Endothelial cell of umbilical vein (primary cell): Measurements from ENCODE around the gene PACS1. TPM values are rescaled to one million over a fixed set of nuclear protein-coding genes. Genes with fewer than 3 reads are reported as not detected.

Experiments
- BruUV-seq: library from RNA; stranded (reverse); fragments of 400-500 nt; replicated peaks from 2 replicates; lab custom pipeline; 2021; lab: Mats Ljungman, UMichigan
- CTCF ChIA-PET: fragments of 300-600, 350-600 bp; sonication (Branson Sonifier 250); formaldehyde crosslinking; loops from one replicate; lab custom pipeline; 2021; ENCODE audit warnings: antibody characterized with exemption, inconsistent platforms; lab: Charles Lee
- POLR2A ChIA-PET: fragments of 300-600, 350-600 bp; sonication (Branson Sonifier 250); formaldehyde crosslinking; loops from one replicate; lab custom pipeline; 2021; ENCODE audit warnings: antibody characterized with exemption, inconsistent platforms; lab: Charles Lee
- DNase-seq: peaks from one replicate; pipeline ENCODE4 v3.0.0-alpha.2; 2011; ENCODE audit warnings: low read depth, low spot score
- FAIRE-seq: peaks from 2 replicates; lab custom pipeline; 2011; peaks lifted over from hg19 to GRCh38; lab: Jason Lieb, UNC
- H2AFZ ChIP-seq: 2 replicates; pipeline ENCODE4 v1.6.0; 2012; ENCODE audit warnings: low read depth, low read length, control low read depth, inconsistent platforms
- H3K27ac ChIP-seq: 2 replicates; pipeline ENCODE4 v1.5.1; 2011; ENCODE audit warnings: low read depth, mild to moderate bottlenecking, control low read depth, low read length, moderate library complexity; ENCODE audit not compliant: insufficient read depth
- H3K27me3 ChIP-seq, 2 experiments: 2 replicates each; pipeline versions ENCODE4 v1.6.0 to v1.6.1; 2011; ENCODE audit warnings: low read length in 2 of 2, mixed read lengths in 1 of 2; ENCODE audit not compliant: control insufficient read depth in 2 of 2, insufficient read depth in 2 of 2
- H3K36me3 ChIP-seq, 2 experiments: 2 replicates in 1 of 2; 3 replicates in 1 of 2; pipeline ENCODE4 v1.5.1; 2011; ENCODE audit warnings: low read length in 2 of 2, mild to moderate bottlenecking in 1 of 2, moderate library complexity in 1 of 2; ENCODE audit not compliant: control insufficient read depth in 2 of 2, insufficient read depth in 2 of 2; ENCODE audit errors: extremely low read depth in 1 of 2
- H3K4me1 ChIP-seq: 3 replicates; pipeline ENCODE4 v1.5.1; 2011; ENCODE audit warnings: mild to moderate bottlenecking, low read length; ENCODE audit not compliant: control insufficient read depth, insufficient read depth; ENCODE audit errors: extremely low read depth
- H3K4me2 ChIP-seq: 2 replicates; pipeline ENCODE4 v1.6.1; 2011; ENCODE audit warnings: low read length, control low read depth, mixed read lengths; ENCODE audit not compliant: insufficient read depth
- H3K4me3 ChIP-seq, 3 experiments: fragments of 200-600 bp in 1 of 3; sonication (generic), shearing (Covaris generic) in 1 of 3; replicated peaks in 1 of 3; 2 replicates each; pipeline ENCODE4 v1.5.1; 2011 to 2016; ENCODE audit warnings: control low read depth in 3 of 3, low read length in 3 of 3, mild to moderate bottlenecking in 2 of 3, inconsistent platforms in 1 of 3, low read depth in 1 of 3, moderate library complexity in 1 of 3; ENCODE audit not compliant: insufficient read depth in 1 of 3
- H3K79me2 ChIP-seq: 2 replicates; pipeline ENCODE4 v1.6.0; 2012; ENCODE audit warnings: low read length, inconsistent platforms; ENCODE audit not compliant: control insufficient read depth, insufficient read depth
- H3K9ac ChIP-seq: replicated peaks from 2 replicates; pipeline ENCODE3; 2011; ENCODE audit warnings: low read length, control low read depth; ENCODE audit not compliant: insufficient read depth; ENCODE audit errors: extremely low read depth
- H3K9me1 ChIP-seq: replicated peaks from 3 replicates; pipeline ENCODE4 v1.6.0; 2011; ENCODE audit warnings: mild to moderate bottlenecking, low read length; ENCODE audit not compliant: control insufficient read depth, insufficient read depth; ENCODE audit errors: extremely low read depth
- H3K9me3 ChIP-seq: replicated peaks from 2 replicates; pipeline ENCODE4 v1.5.1; 2012; ENCODE audit warnings: low read length, inconsistent platforms; ENCODE audit not compliant: control insufficient read depth, insufficient read depth
- H4K20me1 ChIP-seq: replicated peaks from 2 replicates; pipeline ENCODE3; 2011; ENCODE audit warnings: mild to moderate bottlenecking, low read length; ENCODE audit not compliant: control insufficient read depth, insufficient read depth; ENCODE audit errors: extremely low read depth
- CTCF ChIP-seq, 2 donors: IDR thresholded peaks; 1 replicate in 1 of 2; 2 replicates in 1 of 2; pipeline ENCODE4 v1.5.1; 2011; ENCODE audit warnings: low read length in 2 of 2, mild to moderate bottlenecking in 2 of 2, moderate library complexity in 2 of 2, control low read depth in 1 of 2, inconsistent platforms in 1 of 2, low read depth in 1 of 2; ENCODE audit not compliant: insufficient read depth in 1 of 2; ENCODE audit errors: extremely low read depth in 1 of 2
- EZH2 ChIP-seq: IDR thresholded peaks from 2 replicates; pipeline ENCODE4 v1.6.1; 2012; ENCODE audit warnings: borderline replicate concordance, low read depth, mild to moderate bottlenecking, moderate library complexity, low read length, inconsistent platforms; ENCODE audit not compliant: severe bottlenecking
- FOS ChIP-seq: IDR thresholded peaks from 2 replicates; pipeline ENCODE4 v1.6.1; 2011; ENCODE audit warnings: mild to moderate bottlenecking, low read length, moderate library complexity, borderline replicate concordance; ENCODE audit not compliant: insufficient read depth
- GATA2 ChIP-seq: IDR thresholded peaks from 2 replicates; pipeline ENCODE4 v1.7.0; 2011; ENCODE audit warnings: low read depth, mild to moderate bottlenecking, moderate library complexity, mixed read lengths, low read length; ENCODE audit not compliant: insufficient read length, insufficient read depth
- JUN ChIP-seq: IDR thresholded peaks from 2 replicates; pipeline ENCODE4 v1.6.1; 2011; ENCODE audit warnings: borderline replicate concordance, low read depth; ENCODE audit not compliant: insufficient read length, insufficient read depth
- MAX ChIP-seq: IDR thresholded peaks from 2 replicates; pipeline ENCODE4 v1.6.1; 2011; ENCODE audit not compliant: insufficient read depth, insufficient read length
- MYC ChIP-seq: IDR thresholded peaks from one replicate; pipeline ENCODE4 v1.6.1; 2011; ENCODE audit warnings: mild to moderate bottlenecking, low read depth, low read length
- POLR2A ChIP-seq: IDR thresholded peaks from 2 replicates; pipeline ENCODE4 v1.6.1; 2012; ENCODE audit warnings: low read depth, mild to moderate bottlenecking, control low read depth, low read length
- POLR2AphosphoS5 ChIP-seq: IDR thresholded peaks from 2 replicates; pipeline ENCODE4 v1.6.1; 2012; ENCODE audit warnings: low read depth, mild to moderate bottlenecking, control low read depth, low read length, moderate library complexity; ENCODE audit not compliant: insufficient read depth
- dilution Hi-C: fragments of 300-500 bp; cut with MboI; formaldehyde crosslinking; loops from one replicate; pipeline ENCODE4 v1.15.0; 2019; ENCODE audit warnings: low sequenced_read_pairs; ENCODE audit not compliant: extremely low pct_ligation_motif_present
- intact Hi-C: fragments of 100-400 bp; cut with micrococcal nuclease; formaldehyde crosslinking; loops from one replicate; pipeline ENCODE4 v1.10.0; 2022
- polyA plus RNA-seq, 4 experiments: library from polyadenylated mRNA; depleted of rRNA in 3 of 4; stranded (reverse) in 3 of 4; unstranded in 1 of 4; fragments of >200 nt; gene quantifications; 2 replicates each; pipeline versions ENCODE4 v1.2.1 to v1.2.3, GENCODE V29; 2011 to 2012; ENCODE audit warnings: missing spikeins in 1 of 4
- total RNA-seq: library from RNA; stranded (reverse); gene quantifications from 2 replicates; pipeline ENCODE4 v1.2.3, GENCODE V29; 2021

PACS1 gene
- total and polyA plus RNA-seq, 2 donors (not counting 3 experiments of a cell fraction or from before 2014, with no cell fraction given), result 26.4 to 64.4 TPM

GRCh38 chr11:66154109-66154508 lies 84.0 kb downstream of the PACS1 start:
- dilution Hi-C loops (no loop called here), intact Hi-C loops (no loop called here)
- FAIRE-seq (no peak), DNase-seq (no peak)
- no peak overlapping the region for H3K4me2 ChIP-seq
- no peak overlapping the region for H2AFZ ChIP-seq
- H4K20me1 ChIP-seq, result no peaks in the 10 kb centered on the region
- no peaks in the 10 kb centered on the region for H3K79me2 ChIP-seq
- BruUV-seq, result no TSS peak
- H3K9me3 ChIP-seq, result no peaks in the 10 kb centered on the region
- no peaks in the 10 kb centered on the region for H3K9me1 ChIP-seq
- H3K27ac ChIP-seq, result no peak overlapping the region
- peaks cover 7% of the 10 kb centered on the region for H3K4me1 ChIP-seq
- H3K27me3 ChIP-seq, result no peaks in the 10 kb centered on the region
- no peak for TF ChIP-seq EZH2
- ChIA-PET CTCF (interaction anchor here (0.6 to 0.7 kb wide), 2 partner anchors 9 to 27 kb away, joined by 3 to 4 read pairs; no protein-coding TSS in a partner anchor), POLR2A (no interaction called here)
- no peaks in the 10 kb centered on the region for H3K36me3 ChIP-seq
- no peak overlapping the region for H3K9ac ChIP-seq
- H3K4me3 ChIP-seq, result no peak overlapping the region

- H3K27ac ChIP-seq, result no peak overlapping the region
- dilution Hi-C loops, result no loop called here
- no peak overlapping the region for H3K4me2 ChIP-seq
- DNase-seq (no peak), FAIRE-seq (no peak)
- intact Hi-C loops, result no loop called here
- CTCF ChIA-PET, result no interaction called here
- H3K9me1 ChIP-seq, result no peaks in the 10 kb centered on the region
- H2AFZ ChIP-seq, result no peak overlapping the region
- POLR2A ChIA-PET, result no interaction called here
- no peaks in the 10 kb centered on the region for H3K27me3 ChIP-seq
- BruUV-seq, result no TSS peak
- H3K79me2 ChIP-seq, result no peaks in the 10 kb centered on the region
- no peak for TF ChIP-seq CTCF (IDR thresholded peaks at IDR 0.05; ENCODE audit: extremely low read depth in 1 of 2, insufficient read depth in 1 of 2, low read depth in 1 of 2, low read length in 2 of 2)
- no peak for TF ChIP-seq EZH2
- TF ChIP-seq FOS, result no peak
- TF ChIP-seq JUN, result no peak
- no peak for TF ChIP-seq POLR2A
- no peak for TF ChIP-seq MYC
- no peak for TF ChIP-seq POLR2AphosphoS5
- no peak for TF ChIP-seq GATA2
- TF ChIP-seq MAX, result no peak
- H3K36me3 ChIP-seq, result no peaks in the 10 kb centered on the region
- H3K9me3 ChIP-seq, result no peaks in the 10 kb centered on the region
- no peak overlapping the region for H3K4me3 ChIP-seq
- no peaks in the 10 kb centered on the region for H4K20me1 ChIP-seq
- peaks cover 9% of the 10 kb centered on the region for H3K4me1 ChIP-seq
- H3K9ac ChIP-seq, result no peak overlapping the region
Measured at GRCh38 chr11:66155387-66156073, 85.5 kb downstream of the PACS1 start.
